ENCODE data around the gene ESR1.
"Not testable (repeated sequence)": the region's sequence is repeated elsewhere in the genome, so short reads cannot be mapped to it uniquely, and the experiment has no call there.

ESR1 gene

GRCh38 chr6:151899796-151900195 is 92.3 kb downstream of the ESR1 start:
- not testable (repeated sequence) for DNase-seq

DNA sequence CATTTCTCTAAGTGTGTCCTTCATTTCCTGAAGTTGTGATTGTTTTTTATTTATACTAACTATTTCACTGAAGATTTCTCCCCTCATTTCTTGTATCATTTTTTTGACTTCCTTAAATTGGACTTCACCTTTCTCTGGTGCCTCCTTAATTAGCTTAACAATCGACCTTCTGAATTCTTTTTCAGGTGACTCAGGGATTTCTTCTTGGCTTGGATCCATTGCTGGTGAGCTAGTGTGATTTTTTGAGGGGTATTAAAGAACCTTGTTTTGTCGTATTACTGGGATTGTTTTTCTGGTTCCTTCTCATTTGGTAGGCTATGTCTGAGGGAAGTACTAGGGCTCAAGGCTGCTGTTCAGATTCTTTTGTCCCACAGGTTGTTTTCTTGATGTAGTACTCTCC is 92.8 kb downstream of the ESR1 start:
- no peak for DNase-seq

GRCh38 chr6:151901009-151901411 is 93.5 kb downstream of the ESR1 start:
- no peak for DNase-seq

DNA sequence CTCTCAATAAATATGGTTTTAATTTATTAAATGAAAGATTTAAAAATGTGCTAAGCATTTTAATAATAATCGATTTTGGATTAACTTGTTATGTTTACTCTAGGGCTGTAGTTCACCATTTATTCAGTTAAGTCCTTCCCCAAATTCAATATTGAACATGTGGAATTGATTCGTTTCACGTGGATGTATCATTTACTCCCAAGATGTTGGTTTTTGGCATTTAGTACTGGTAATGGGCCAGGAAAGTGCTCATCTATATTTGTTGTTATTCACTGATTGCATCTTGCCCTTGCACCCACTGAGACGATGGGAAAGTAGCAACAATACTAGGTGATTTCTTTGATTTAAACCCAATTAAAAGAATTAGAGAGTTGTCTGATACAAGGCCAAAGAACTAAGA is 97.1 kb downstream of the ESR1 start:
- no peak for DNase-seq

DNA sequence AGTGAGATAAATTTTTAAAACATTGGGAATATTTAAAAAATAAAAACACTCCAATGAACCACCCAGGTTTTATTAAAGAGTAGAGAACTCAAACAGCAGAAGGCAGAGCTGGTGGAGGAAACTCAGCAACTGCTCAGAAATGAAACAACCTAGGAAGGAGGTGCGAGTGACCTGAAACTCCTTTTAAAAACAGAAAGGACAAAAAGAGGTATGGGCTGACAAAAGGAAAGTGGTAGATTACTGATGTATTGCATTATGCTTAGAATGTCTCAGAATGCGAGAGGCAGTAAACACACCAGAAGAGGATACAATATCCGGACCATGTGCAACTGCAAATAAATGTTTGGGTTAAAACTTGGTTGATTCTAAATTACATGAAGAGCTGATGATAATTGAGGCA is 97.6 kb downstream of the ESR1 start:
- DNase-seq: no peak

- no peak for DNase-seq
These were observed 98.4 kb downstream of the ESR1 start for GRCh38 chr6:151905854-151906253.

DNA sequence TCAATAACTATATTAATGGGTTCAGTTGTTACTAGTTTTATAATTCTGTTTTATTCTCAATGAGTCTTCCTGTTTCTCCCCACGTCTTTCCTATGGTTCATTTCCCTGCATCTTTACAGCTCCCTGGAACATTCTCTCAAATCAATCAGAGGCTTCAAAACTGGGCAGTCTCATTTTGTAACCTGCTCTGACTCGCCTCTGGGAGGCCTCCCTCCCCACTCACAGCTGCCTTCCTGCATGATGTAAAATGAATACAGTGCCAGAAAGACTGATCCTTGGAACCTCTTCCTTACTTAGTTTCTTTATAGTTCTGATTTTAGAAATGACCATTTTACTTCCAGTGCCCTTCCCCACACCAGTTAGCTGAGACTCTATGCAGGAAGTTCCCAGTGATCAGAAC is 103.9 kb downstream of the ESR1 start:
- no peak for DNase-seq

- no peak for DNase-seq
These were observed 107.0 kb downstream of the ESR1 start for GRCh38 chr6:151914484-151914883.

GRCh38 chr6:151916075-151916474 is 108.6 kb downstream of the ESR1 start:
- no peak for DNase-seq

- no peak for DNase-seq
These were observed 109.2 kb downstream of the ESR1 start for GRCh38 chr6:151916680-151917164.

- no peak for DNase-seq
These were observed 110.2 kb downstream of the ESR1 start for GRCh38 chr6:151917531-151918329.

- no peak for DNase-seq
These were observed 132.8 kb downstream of the ESR1 start for GRCh38 chr6:151940307-151940706.

GRCh38 chr6:151948002-151948743 is 140.7 kb downstream of the ESR1 start:
- DNase-seq: no peak

- no peak for DNase-seq
These were observed 150.8 kb downstream of the ESR1 start for GRCh38 chr6:151958332-151958731.

DNA sequence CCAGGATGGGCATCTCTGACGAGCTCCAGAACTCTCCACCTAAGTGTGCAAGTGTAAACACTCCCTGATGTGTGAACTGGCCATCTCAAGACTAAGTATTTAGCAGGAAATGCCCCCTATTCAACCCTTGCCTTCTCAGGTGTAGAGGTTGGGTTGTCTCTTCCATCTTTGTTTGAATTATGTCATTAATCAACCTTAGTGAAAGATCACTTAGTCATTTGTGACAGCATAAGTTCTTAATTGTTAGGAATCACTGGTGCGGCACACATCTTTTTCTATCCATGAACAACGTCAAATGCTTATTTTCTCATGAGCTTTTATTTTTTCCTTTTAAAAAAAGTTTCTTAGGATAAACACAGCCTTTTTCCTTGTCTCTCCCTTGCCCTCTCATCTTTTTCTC is 151.6 kb downstream of the ESR1 start:
- no peak for DNase-seq

DNA sequence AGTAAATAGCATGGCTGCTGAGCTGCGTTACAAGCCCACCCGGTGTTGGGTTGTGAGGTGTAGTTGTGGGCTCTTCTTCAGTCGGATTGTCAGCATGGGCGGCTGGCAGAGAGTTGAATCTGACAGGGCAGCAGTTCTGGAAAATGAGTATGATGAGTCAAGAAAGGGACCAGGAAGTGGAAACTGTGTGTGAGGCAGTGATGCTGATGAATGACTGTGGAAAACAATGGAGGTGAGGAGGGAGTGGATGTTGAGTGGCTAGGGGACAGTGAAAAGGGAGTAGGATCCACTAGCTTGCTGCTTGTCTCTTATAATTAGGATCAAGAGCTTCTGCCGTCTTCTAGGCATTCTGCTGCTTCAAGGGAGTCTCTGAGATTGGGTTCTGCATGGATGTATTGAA is 154.3 kb downstream of the ESR1 start:
- no peak for DNase-seq

GRCh38 chr6:151962246-151962846 is 154.9 kb downstream of the ESR1 start:
- no peak for DNase-seq

DNA sequence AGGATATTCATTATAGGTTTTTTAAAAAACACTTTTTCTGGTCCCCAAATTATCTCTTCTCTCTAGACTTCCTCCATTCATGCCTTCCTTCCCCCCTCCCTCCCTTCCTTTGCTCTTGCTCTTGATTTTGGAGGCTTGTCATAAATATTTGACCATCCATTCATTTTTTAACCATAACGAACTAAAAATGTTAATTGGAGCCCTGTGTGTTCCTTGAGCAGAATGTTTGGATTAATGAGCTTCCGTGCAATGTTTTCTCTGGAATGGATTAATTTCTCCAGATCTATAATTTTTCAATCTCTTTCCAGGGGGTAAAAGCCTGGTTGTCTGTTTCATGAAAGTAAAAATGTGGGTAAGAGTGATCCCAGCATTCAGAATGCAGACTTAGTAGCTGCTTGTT is 155.5 kb downstream of the ESR1 start:
- no peak for DNase-seq

GRCh38 chr6:151964412-151964811 is 156.9 kb downstream of the ESR1 start:
- not testable (repeated sequence) for DNase-seq

DNA sequence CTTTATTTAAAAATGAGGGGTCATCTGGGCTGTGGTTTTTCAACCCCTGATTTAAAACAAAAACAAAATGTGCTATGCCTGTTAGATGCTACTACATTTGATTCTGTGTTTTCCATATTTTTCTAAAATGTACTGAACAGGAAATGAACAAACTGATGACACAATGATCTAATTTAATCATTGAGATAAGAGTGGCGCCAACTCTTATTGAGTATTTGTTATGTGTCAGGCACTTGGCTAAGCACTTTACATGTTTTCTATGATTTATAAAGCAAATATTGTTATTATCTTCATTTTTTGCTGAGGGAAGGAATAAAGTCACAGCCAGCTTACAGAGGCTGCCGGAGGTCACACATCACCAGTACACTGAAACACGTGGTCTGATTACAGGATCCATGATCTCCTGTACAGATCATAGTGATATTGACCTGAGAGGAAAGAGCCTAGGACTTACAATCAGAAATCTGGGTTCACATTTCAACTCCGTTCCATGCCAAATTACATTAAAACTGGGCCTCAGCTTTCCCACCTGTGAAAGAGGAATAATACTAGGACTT is 166.7 kb downstream of the ESR1 start:
- DNase-seq: no peak

DNA sequence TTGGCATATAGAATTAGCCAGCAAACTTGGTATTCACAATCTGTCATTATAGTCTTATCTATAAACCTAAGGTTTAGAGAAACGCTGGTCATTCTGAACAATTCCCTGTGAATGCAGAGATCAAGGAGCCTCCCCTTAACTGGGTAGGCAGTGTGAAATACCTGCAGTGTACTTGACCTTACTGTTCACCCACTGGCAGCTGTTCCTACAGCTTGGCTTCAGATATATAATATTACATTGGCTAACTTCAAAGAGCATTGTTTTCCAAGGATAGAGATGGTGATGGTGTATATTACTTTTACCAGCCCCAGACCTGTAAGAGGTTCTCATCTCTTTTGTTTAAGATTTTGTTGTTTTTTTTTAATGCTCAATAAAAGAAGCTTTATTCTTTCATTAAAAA is 168.3 kb downstream of the ESR1 start:
- DNase-seq: no peak

DNA sequence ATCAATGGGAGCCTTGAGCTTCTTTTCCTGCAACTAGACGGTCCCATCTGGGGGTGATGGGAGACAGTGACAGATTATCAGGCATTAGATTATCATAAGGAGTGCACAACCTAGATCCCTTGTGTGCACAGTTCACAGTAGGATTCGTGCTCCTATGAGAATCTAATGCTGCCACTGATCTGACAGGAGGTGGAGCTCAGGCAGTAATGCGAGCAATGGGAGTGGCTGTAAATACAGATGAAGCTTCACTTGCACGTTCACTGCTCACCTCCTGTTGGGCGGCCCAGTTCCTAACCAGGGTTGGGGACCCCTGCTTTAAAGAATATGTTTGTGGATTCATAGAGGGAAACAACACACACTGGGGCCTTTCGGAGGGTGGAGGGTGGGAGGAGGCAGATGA is 180.7 kb downstream of the ESR1 start:
- not testable (repeated sequence) for DNase-seq

DNA sequence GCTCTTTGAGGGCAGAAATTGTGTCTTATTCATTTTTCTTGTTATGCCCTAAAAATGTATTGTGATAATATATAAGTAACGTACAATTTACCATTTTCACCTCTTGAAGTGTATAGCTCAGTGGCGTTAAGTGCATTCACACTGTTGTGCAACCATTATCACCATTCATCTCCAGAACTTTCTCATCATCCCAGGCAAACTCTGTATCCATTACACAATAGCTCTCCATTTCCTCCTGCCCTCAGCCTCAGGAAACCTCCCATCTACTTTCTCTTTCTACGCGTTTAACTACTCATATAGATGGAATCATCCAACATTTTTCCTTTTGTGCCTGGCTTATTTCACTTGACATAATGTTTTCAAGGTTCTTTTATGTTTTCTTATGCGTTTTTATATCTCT is 184.6 kb downstream of the ESR1 start:
- DNase-seq: no peak
